SK-N-SH treated with all-trans-retinoic acid at 6 μM for 48 hours (cell line): Measurements from ENCODE around the gene PAPPA.

Source experiments
- ATAC-seq: fragments of 200-7000 bp; cut with Tn5 transposase; 3 replicates; pipeline ENCODE4 v1.9.1; 2020; ENCODE audit warnings: mild to moderate bottlenecking, moderate library complexity
- ARNTL ChIP-seq: fragments of 450-650 bp; formaldehyde crosslinking; IDR thresholded peaks from 2 replicates; pipeline ENCODE4 v1.5.0; 2020; ENCODE audit warnings: low read depth, mild to moderate bottlenecking, moderate library complexity, borderline replicate concordance
- BACH2 ChIP-seq: fragments of 250-450 bp; sonication (Bioruptor Pico); IDR thresholded peaks from 2 replicates; pipeline ENCODE4 v1.9.0; 2021; ENCODE audit warnings: mild to moderate bottlenecking, borderline replicate concordance
- CREB5 ChIP-seq: fragments of 250-450 bp; sonication (Bioruptor Pico); IDR thresholded peaks from 2 replicates; pipeline ENCODE4 v1.5.1; 2020; ENCODE audit warnings: low read depth, mild to moderate bottlenecking, moderate library complexity
- CSDC2 ChIP-seq: fragments of 250-450 bp; sonication (Bioruptor Pico); IDR thresholded peaks from 2 replicates; pipeline ENCODE4 v1.5.0; 2020; ENCODE audit warnings: mild to moderate bottlenecking, moderate library complexity
- CSRNP3 ChIP-seq: fragments of 250-450 bp; sonication (Bioruptor Pico); IDR thresholded peaks from 2 replicates; pipeline ENCODE4 v1.5.1; 2021; ENCODE audit warnings: mild to moderate bottlenecking, moderate library complexity
- ESRRG ChIP-seq: fragments of 250-450 bp; sonication (Bioruptor Pico); IDR thresholded peaks from 2 replicates; pipeline ENCODE4 v1.6.1; 2021; ENCODE audit warnings: mild to moderate bottlenecking
- GLIS3 ChIP-seq: fragments of 250-450 bp; sonication (Bioruptor Pico); IDR thresholded peaks from 2 replicates; pipeline ENCODE4 v1.5.0; 2020; ENCODE audit warnings: mild to moderate bottlenecking, moderate library complexity
- ISL1 ChIP-seq: fragments of 250-450 bp; sonication (Bioruptor Pico); IDR thresholded peaks from 2 replicates; pipeline ENCODE4 v2.1.2; 2022; ENCODE audit warnings: mild to moderate bottlenecking, moderate library complexity
- OSR1 ChIP-seq: fragments of 250-450 bp; sonication (Bioruptor Pico); IDR thresholded peaks from 2 replicates; pipeline ENCODE4 v1.8.0; 2022; ENCODE audit warnings: moderate library complexity, mild to moderate bottlenecking, inconsistent platforms
- PATZ1 ChIP-seq: fragments of 250-450 bp; sonication (Bioruptor Pico); IDR thresholded peaks from 2 replicates; pipeline ENCODE4 v1.8.0; 2020; ENCODE audit warnings: mild to moderate bottlenecking, moderate library complexity, borderline replicate concordance
- POU6F1 ChIP-seq: fragments of 250-450 bp; sonication (Bioruptor Pico); IDR thresholded peaks from 2 replicates; pipeline ENCODE4 v1.8.0; 2021; ENCODE audit warnings: low read depth, mild to moderate bottlenecking, moderate library complexity, borderline replicate concordance
- PPARA ChIP-seq: fragments of 250-450 bp; sonication (Bioruptor Pico); IDR thresholded peaks from 2 replicates; pipeline ENCODE4 v1.5.0; 2020; ENCODE audit warnings: mild to moderate bottlenecking, borderline replicate concordance
- RARB ChIP-seq: fragments of 250-450 bp; sonication (Bioruptor Pico); IDR thresholded peaks from 2 replicates; pipeline ENCODE4 v1.8.0; 2021; ENCODE audit warnings: mild to moderate bottlenecking, moderate library complexity
- SNAI2 ChIP-seq: fragments of 250-450 bp; sonication (Bioruptor Pico); IDR thresholded peaks from 2 replicates; pipeline ENCODE4 v1.5.0; 2020; ENCODE audit warnings: mild to moderate bottlenecking, moderate library complexity
- TCF4 ChIP-seq: fragments of 250-450 bp; sonication (Bioruptor Pico); IDR thresholded peaks from 2 replicates; pipeline ENCODE4 v1.8.0; 2021; ENCODE audit warnings: mild to moderate bottlenecking, moderate library complexity, borderline replicate concordance
- TOX ChIP-seq: fragments of 250-450 bp; sonication (Bioruptor Pico); IDR thresholded peaks from 2 replicates; pipeline ENCODE4 v1.8.0; 2021; ENCODE audit warnings: mild to moderate bottlenecking, moderate library complexity, borderline replicate concordance
- TSHZ2 ChIP-seq: fragments of 250-450 bp; sonication (Bioruptor Pico); IDR thresholded peaks from 2 replicates; pipeline ENCODE4 v1.5.0; 2020; ENCODE audit warnings: mild to moderate bottlenecking, moderate library complexity
- ZC3H10 ChIP-seq: fragments of 250-450 bp; sonication (Bioruptor Pico); IDR thresholded peaks from 2 replicates; pipeline ENCODE4 v1.5.1; 2021; ENCODE audit warnings: mild to moderate bottlenecking, moderate library complexity
- ZFP3 ChIP-seq: fragments of 250-450 bp; sonication (Bioruptor Pico); IDR thresholded peaks from 2 replicates; pipeline ENCODE4 v1.5.0; 2020; ENCODE audit warnings: mild to moderate bottlenecking, moderate library complexity
- ZFP30 ChIP-seq: fragments of 450-650 bp; formaldehyde crosslinking; IDR thresholded peaks from 2 replicates; pipeline ENCODE4 v1.5.0; 2022; ENCODE audit warnings: mild to moderate bottlenecking, moderate library complexity
- ZNF70 ChIP-seq: fragments of 450-650 bp; formaldehyde crosslinking; IDR thresholded peaks from 2 replicates; pipeline ENCODE4 v1.5.0; 2020; ENCODE audit warnings: mild to moderate bottlenecking, moderate library complexity
- ZNF8 ChIP-seq: fragments of 450-650 bp; formaldehyde crosslinking; IDR thresholded peaks from 2 replicates; pipeline ENCODE4 v1.5.0; 2020; ENCODE audit warnings: mild to moderate bottlenecking, moderate library complexity

Gene PAPPA

GRCh38 chr9:116149844-116150243, 3.7 kb upstream of the PAPPA start:
- ATAC-seq = no peak
- TF ChIP-seq SNAI2 (CRISPR knock-in tag) (no peak), TCF4 (CRISPR knock-in tag) (no peak), GLIS3 (CRISPR knock-in tag) (no peak), RARB (CRISPR knock-in tag) (no peak), CSDC2 (no peak), ZFP3 (CRISPR knock-in tag) (no peak), PATZ1 (no peak), TSHZ2 (CRISPR knock-in tag) (no peak), TOX (CRISPR knock-in tag) (no peak), ZC3H10 (CRISPR knock-in tag) (no peak), POU6F1 (no peak), ZNF70 (CRISPR knock-in tag) (no peak), ZFP30 (CRISPR knock-in tag) (no peak), ESRRG (CRISPR knock-in tag) (no peak), ARNTL (CRISPR knock-in tag) (no peak), ZNF8 (no peak), OSR1 (no peak), CREB5 (no peak), BACH2 (CRISPR knock-in tag) (no peak), PPARA (CRISPR knock-in tag) (no peak)

GRCh38 chr9:116151199-116151598, 2.4 kb upstream of the PAPPA start:
- ATAC-seq = no peak
- no peak for TF ChIP-seq TOX (CRISPR knock-in tag)
- TF ChIP-seq TSHZ2 (CRISPR knock-in tag) = no peak
- TF ChIP-seq GLIS3 (CRISPR knock-in tag) = no peak
- TF ChIP-seq ZFP30 (CRISPR knock-in tag) = no peak
- no peak for TF ChIP-seq SNAI2 (CRISPR knock-in tag)
- TF ChIP-seq POU6F1 = no peak
- TF ChIP-seq OSR1 = no peak
- no peak for TF ChIP-seq TCF4 (CRISPR knock-in tag)
- no peak for TF ChIP-seq CSDC2
- no peak for TF ChIP-seq CSRNP3 (CRISPR knock-in tag)
- no peak for TF ChIP-seq ISL1 (CRISPR knock-in tag)
- no peak for TF ChIP-seq ZNF8
- TF ChIP-seq ZFP3 (CRISPR knock-in tag) = no peak
- no peak for TF ChIP-seq CREB5
- no peak for TF ChIP-seq PPARA (CRISPR knock-in tag)
- TF ChIP-seq PATZ1 = no peak
- TF ChIP-seq ESRRG (CRISPR knock-in tag) = no peak
